ENCODE measurements around the gene NLRP9. TPM values are rescaled to one million over a fixed set of nuclear protein-coding genes. Genes with fewer than 3 reads are reported as not detected.

Gene NLRP9
- total RNA-seq, 1 experiment from 2014 or later: not detected

DNA sequence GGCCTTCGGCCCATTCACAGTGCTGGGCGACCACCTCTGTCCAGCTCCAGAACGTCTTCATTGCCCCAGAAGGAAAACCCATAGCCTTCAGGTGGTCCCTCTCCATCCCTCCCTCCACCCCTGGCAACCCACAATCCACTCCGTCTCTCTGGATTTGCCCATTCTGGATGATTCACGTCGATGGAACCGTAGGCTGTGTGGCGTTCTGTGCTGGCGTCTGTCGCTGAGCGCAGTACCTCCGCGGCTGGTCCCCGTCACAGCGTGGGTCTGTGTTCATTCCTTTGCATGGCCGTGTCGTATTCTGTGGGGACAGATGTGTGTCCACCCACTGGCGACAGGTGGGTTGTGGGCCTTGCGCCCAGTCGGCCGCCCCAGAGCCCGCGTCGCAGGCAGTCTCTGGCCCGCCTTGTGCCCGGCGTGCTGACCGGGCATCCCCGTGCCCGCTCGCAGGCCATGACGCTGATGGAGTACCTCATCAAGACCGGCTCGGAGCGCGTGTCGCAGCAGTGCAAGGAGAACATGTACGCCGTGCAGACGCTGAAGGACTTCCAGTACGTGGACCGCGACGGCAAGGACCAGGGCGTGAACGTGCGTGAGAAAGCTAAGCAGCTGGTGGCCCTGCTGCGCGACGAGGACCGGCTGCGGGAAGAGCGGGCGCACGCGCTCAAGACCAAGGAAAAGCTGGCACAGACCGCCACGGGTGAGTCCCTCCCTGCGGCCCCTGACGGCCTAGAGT lies 53.1 kb downstream of the NLRP9 start:
- ChIA-PET POLR2A (no interaction called here), CTCF (no interaction called here), RAD21 (ENCODE audit: low non-redundant PET in 1 of 2, low total read pairs in 2 of 2, uncharacterized antibody in 2 of 2, unreplicated experiment in 2 of 2) (no interaction called here)
- Histone ChIP-seq H3K36me3 (ENCODE audit: control insufficient read depth in 1 of 2, insufficient read depth in 2 of 2, low read length in 2 of 2) (peaks cover 13 to 20% of the 10 kb centered on the region in 2 experiments; a peak in 3 of 4 replicates), H3K79me2 (ENCODE audit: insufficient read depth, low read length) (peaks cover 70% of the 10 kb centered on the region), H3K27me3 (ENCODE audit: insufficient read depth, low read length) (no peaks in the 10 kb centered on the region), H2AFZ (ENCODE audit: low read depth, low read length, poor library complexity, severe bottlenecking) (no peak overlapping the region), H3K4me1 (ENCODE audit: control insufficient read depth in 1 of 2, insufficient read depth in 2 of 2, low read length in 2 of 2) (no peaks in the 10 kb centered on the region), H3K9ac (ENCODE audit: low read length) (no peak overlapping the region), H3K9me3 (ENCODE audit: control insufficient read depth in 1 of 2, insufficient read depth in 1 of 2, low read depth in 1 of 2, low read length in 2 of 2) (no peaks in the 10 kb centered on the region), H3K4me2 (ENCODE audit: low read length) (no peak overlapping the region), H4K20me1 (ENCODE audit: insufficient read depth) (no peaks in the 10 kb centered on the region), H3K4me3 (replicated peaks in 1 of 2; ENCODE audit: low read depth in 1 of 2, low read length in 2 of 2) (no peak overlapping the region), H3K27ac (ENCODE audit: low read depth, low read length) (no peak overlapping the region; the same call in 1 of the 2 replicates), H3K9me2 (ENCODE audit: insufficient read depth) (no peaks in the 10 kb centered on the region)
- intact Hi-C loops (cut with micrococcal nuclease): no loop called here
- TF ChIP-seq RAD21 (IDR thresholded peaks at IDR 0.05; ENCODE audit: low read depth) (no peak), ZFX (IDR thresholded peaks at IDR 0.05) (no peak), SIN3A (IDR thresholded peaks at IDR 0.05; ENCODE audit: low read depth) (no peak), ELF1 (IDR thresholded peaks at IDR 0.05; ENCODE audit: borderline replicate concordance, low read depth) (no peak), SRF (IDR thresholded peaks at IDR 0.05; ENCODE audit: low read depth) (no peak), CBX3 (IDR thresholded peaks at IDR 0.05; ENCODE audit: low read depth) (no peak)
- no peak for DNase-seq (ENCODE audit: low read depth, low spot score)
- no TSS peak for BruUV-seq (replicated peaks)
- no peak for ATAC-seq

- Histone ChIP-seq H3K79me2 (ENCODE audit: insufficient read depth, low read length) (peaks cover 82% of the 10 kb centered on the region), H3K36me3 (ENCODE audit: control insufficient read depth in 1 of 2, insufficient read depth in 2 of 2, low read length in 2 of 2) (peaks cover 17 to 24% of the 10 kb centered on the region in 2 experiments; a peak in 3 of 4 replicates), H3K9me2 (ENCODE audit: insufficient read depth) (no peaks in the 10 kb centered on the region), H3K9ac (ENCODE audit: low read length) (no peak overlapping the region), H3K27ac (ENCODE audit: low read depth, low read length) (no peak overlapping the region), H4K20me1 (ENCODE audit: insufficient read depth) (no peaks in the 10 kb centered on the region), H3K4me2 (ENCODE audit: low read length) (no peak overlapping the region), H3K9me3 (ENCODE audit: control insufficient read depth in 1 of 2, insufficient read depth in 1 of 2, low read depth in 1 of 2, low read length in 2 of 2) (no peaks in the 10 kb centered on the region), H3K4me1 (ENCODE audit: control insufficient read depth in 1 of 2, insufficient read depth in 2 of 2, low read length in 2 of 2) (peaks cover 0 to 9% of the 10 kb centered on the region in 2 experiments; a peak in 1 of 4 replicates), H3K27me3 (ENCODE audit: insufficient read depth, low read length) (no peaks in the 10 kb centered on the region), H2AFZ (ENCODE audit: low read depth, low read length, poor library complexity, severe bottlenecking) (no peak overlapping the region), H3K4me3 (replicated peaks in 1 of 2; ENCODE audit: low read depth in 1 of 2, low read length in 2 of 2) (no peak overlapping the region)
- ChIA-PET POLR2A (no interaction called here), RAD21 (ENCODE audit: low non-redundant PET in 1 of 2, low total read pairs in 2 of 2, uncharacterized antibody in 2 of 2, unreplicated experiment in 2 of 2) (no interaction called here), CTCF (no interaction called here)
- intact Hi-C loops (cut with micrococcal nuclease): no loop called here
- BruUV-seq (replicated peaks): no TSS peak
- ATAC-seq: no peak
- no peak for DNase-seq (ENCODE audit: low read depth, low spot score)
- TF ChIP-seq TCF7L2 (IDR thresholded peaks at IDR 0.05; ENCODE audit: borderline replicate concordance, extremely low read depth, insufficient read depth, insufficient read length) (no peak), JUND (IDR thresholded peaks at IDR 0.05) (no peak), EGR1 (IDR thresholded peaks at IDR 0.05; ENCODE audit: low read depth) (no peak), POLR2A (IDR thresholded peaks at IDR 0.05; ENCODE audit: borderline replicate concordance, extremely low read depth, insufficient read depth, insufficient read length) (no peak), MAX (IDR thresholded peaks at IDR 0.05) (no peak), EZH2 (IDR thresholded peaks at IDR 0.05) (no peak), ZBTB33 (IDR thresholded peaks at IDR 0.05; ENCODE audit: extremely low read depth, insufficient replicate concordance, low read length) (no peak), ZFX (IDR thresholded peaks at IDR 0.05) (no peak), CBX3 (IDR thresholded peaks at IDR 0.05; ENCODE audit: low read depth) (no peak)
- TF ChIP-seq, protein P1, sequence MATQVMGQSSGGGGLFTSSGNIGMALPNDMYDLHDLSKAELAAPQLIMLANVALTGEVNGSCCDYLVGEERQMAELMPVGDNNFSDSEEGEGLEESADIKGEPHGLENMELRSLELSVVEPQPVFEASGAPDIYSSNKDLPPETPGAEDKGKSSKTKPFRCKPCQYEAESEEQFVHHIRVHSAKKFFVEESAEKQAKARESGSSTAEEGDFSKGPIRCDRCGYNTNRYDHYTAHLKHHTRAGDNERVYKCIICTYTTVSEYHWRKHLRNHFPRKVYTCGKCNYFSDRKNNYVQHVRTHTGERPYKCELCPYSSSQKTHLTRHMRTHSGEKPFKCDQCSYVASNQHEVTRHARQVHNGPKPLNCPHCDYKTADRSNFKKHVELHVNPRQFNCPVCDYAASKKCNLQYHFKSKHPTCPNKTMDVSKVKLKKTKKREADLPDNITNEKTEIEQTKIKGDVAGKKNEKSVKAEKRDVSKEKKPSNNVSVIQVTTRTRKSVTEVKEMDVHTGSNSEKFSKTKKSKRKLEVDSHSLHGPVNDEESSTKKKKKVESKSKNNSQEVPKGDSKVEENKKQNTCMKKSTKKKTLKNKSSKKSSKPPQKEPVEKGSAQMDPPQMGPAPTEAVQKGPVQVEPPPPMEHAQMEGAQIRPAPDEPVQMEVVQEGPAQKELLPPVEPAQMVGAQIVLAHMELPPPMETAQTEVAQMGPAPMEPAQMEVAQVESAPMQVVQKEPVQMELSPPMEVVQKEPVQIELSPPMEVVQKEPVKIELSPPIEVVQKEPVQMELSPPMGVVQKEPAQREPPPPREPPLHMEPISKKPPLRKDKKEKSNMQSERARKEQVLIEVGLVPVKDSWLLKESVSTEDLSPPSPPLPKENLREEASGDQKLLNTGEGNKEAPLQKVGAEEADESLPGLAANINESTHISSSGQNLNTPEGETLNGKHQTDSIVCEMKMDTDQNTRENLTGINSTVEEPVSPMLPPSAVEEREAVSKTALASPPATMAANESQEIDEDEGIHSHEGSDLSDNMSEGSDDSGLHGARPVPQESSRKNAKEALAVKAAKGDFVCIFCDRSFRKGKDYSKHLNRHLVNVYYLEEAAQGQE (IDR thresholded peaks at IDR 0.05; ENCODE audit: low read depth): no peak
Measured at GRCh38 chr19:55683449-55684261, 54.5 kb downstream of the NLRP9 start.
